CD4-positive, alpha-beta T cell treated with Interleukin-1 beta for 1 hour (primary cell): ENCODE measurements around the gene SLC4A5.

ENCODE experiments used
- DNase-seq, 2 donors: peaks; one replicate each; pipeline ENCODE4 v3.0.0-alpha.2; 2020 to 2022

SLC4A5 gene

GRCh38 chr2:74343316-74343715, at the start of gene SLC4A5:
SLC4A5 (minus strand) TSS chr2:74343416; CDS start chr2:74315023, 28,393 bp downstream.
- DNase-seq = no peak

- DNase-seq = no peak
Measured at GRCh38 chr2:74392449-74392743, 49.2 kb upstream of the SLC4A5 start.

GRCh38 chr2:74391580-74392448, 48.6 kb upstream of the SLC4A5 start:
- DNase-seq = peak; percentile 93 to 96

- DNase-seq = no peak
Measured at GRCh38 chr2:74391209-74391579, 48.0 kb upstream of the SLC4A5 start.

- DNase-seq = no peak
Measured at GRCh38 chr2:74390606-74391005, 47.4 kb upstream of the SLC4A5 start.

GRCh38 chr2:74387346-74387745, 44.1 kb upstream of the SLC4A5 start:
- DNase-seq = no peak

- DNase-seq = no peak
Measured at GRCh38 chr2:74385396-74385795, 42.2 kb upstream of the SLC4A5 start.

GRCh38 chr2:74384051-74384450, 40.8 kb upstream of the SLC4A5 start:
- no peak for DNase-seq

- no peak for DNase-seq
Measured at GRCh38 chr2:74383254-74383653, 40.0 kb upstream of the SLC4A5 start.

- DNase-seq = no peak
Measured at GRCh38 chr2:74381751-74382150, 38.5 kb upstream of the SLC4A5 start.

- DNase-seq = peak in 1 of 2 donors; percentile 17
Measured at GRCh38 chr2:74379851-74380789, 36.9 kb upstream of the SLC4A5 start, which contains the start of gene DCTN1. DCTN1 (minus strand) TSS chr2:74380311; CDS start chr2:74380037, 274 bp downstream.

- DNase-seq = no peak
Measured at GRCh38 chr2:74378007-74378406, 34.8 kb upstream of the SLC4A5 start.

- DNase-seq = no peak
Measured at GRCh38 chr2:74375838-74376237, 32.6 kb upstream of the SLC4A5 start.

- no peak for DNase-seq
Measured at GRCh38 chr2:74374509-74375205, 31.4 kb upstream of the SLC4A5 start.

GRCh38 chr2:74373985-74374384, 30.8 kb upstream of the SLC4A5 start:
- no peak for DNase-seq

- no peak for DNase-seq
Measured at GRCh38 chr2:74373221-74373676, 30.0 kb upstream of the SLC4A5 start.

- no peak for DNase-seq
Measured at GRCh38 chr2:74372674-74373073, 29.5 kb upstream of the SLC4A5 start.

GRCh38 chr2:74371421-74371820, 28.2 kb upstream of the SLC4A5 start:
- DNase-seq = no peak

GRCh38 chr2:74369976-74370375, 26.8 kb upstream of the SLC4A5 start:
- no peak for DNase-seq

GRCh38 chr2:74368499-74368898, 25.3 kb upstream of the SLC4A5 start:
- DNase-seq = no peak

- DNase-seq = no peak
Measured at GRCh38 chr2:74367789-74368188, 24.6 kb upstream of the SLC4A5 start.

GRCh38 chr2:74366036-74366435, 22.8 kb upstream of the SLC4A5 start:
- no peak for DNase-seq
